HCT116 (cell line): ENCODE measurements around the gene GSC2.

ENCODE experiments used
- CTCF ChIP-seq, 3 experiments: fragments of 200-600 bp in 1 of 3; sonication (generic) in 1 of 3; IDR thresholded peaks in 2 of 3; conservative IDR thresholded peaks in 1 of 3; 2 replicates each; pipeline ENCODE4 v1.5.1; 2012 to 2017; ENCODE audit warnings: low read depth in 2 of 3, low read length in 2 of 3, antibody characterized with exemption in 1 of 3, borderline replicate concordance in 1 of 3, control low read depth in 1 of 3, mild to moderate bottlenecking in 1 of 3, mixed read lengths in 1 of 3, mixed run types in 1 of 3, moderate library complexity in 1 of 3; ENCODE audit not compliant: insufficient read depth in 1 of 3
- EGR1 ChIP-seq: IDR thresholded peaks from 2 replicates; pipeline ENCODE4 v1.6.1; 2012; ENCODE audit warnings: low read depth
- EZH2phosphoT487 ChIP-seq: fragments of 200-600 bp; IDR thresholded peaks from 2 replicates; pipeline ENCODE4 v1.6.1; 2018; ENCODE audit warnings: antibody characterized with exemption, borderline replicate concordance
- MAX ChIP-seq: IDR thresholded peaks from 2 replicates; pipeline ENCODE4 v1.6.1; 2012
- POLR2AphosphoS5 ChIP-seq: IDR thresholded peaks from 2 replicates; pipeline ENCODE4 v1.6.1; 2011; ENCODE audit warnings: mild to moderate bottlenecking, low read depth, low read length, moderate library complexity
- TCF7L2 ChIP-seq: IDR thresholded peaks from 2 replicates; pipeline ENCODE4 v1.7.0; 2011; ENCODE audit warnings: borderline replicate concordance, inconsistent platforms; ENCODE audit not compliant: insufficient read depth, insufficient read length; ENCODE audit errors: extremely low read depth

- TF ChIP-seq CTCF (IDR thresholded peaks at IDR 0.05 in 2 of 3, conservative IDR thresholded peaks at IDR 0.05 in 1 of 3; ENCODE audit: borderline replicate concordance in 1 of 3, insufficient read depth in 1 of 3, low read depth in 2 of 3, low read length in 2 of 3) (no peak), POLR2AphosphoS5 (no peak), TCF7L2 (no peak), EZH2phosphoT487 (no peak), EGR1 (no peak), MAX (no peak)
Measured at GRCh38 chr22:19106886-19107729, 43.0 kb downstream of the GSC2 start.
